Middle frontal gyrus (tissue), 1 donor: ENCODE results near the gene RERE.

Experiments
- DNase-seq: peaks from one replicate; pipeline ENCODE4 v3.0.0-alpha.2; 2015; ENCODE audit warnings: low spot score; ENCODE audit errors: extremely low spot score

The RERE gene

GRCh38 chr1:8315573-8316475, 501.6 kb downstream of the RERE start:
- no peak for DNase-seq

- peak; percentile 71 for DNase-seq
Measured at GRCh38 chr1:8314346-8315280, 502.8 kb downstream of the RERE start.

GRCh38 chr1:8313231-8313630, 504.2 kb downstream of the RERE start:
- DNase-seq = no peak

GRCh38 chr1:8312235-8313218, 504.9 kb downstream of the RERE start:
- no peak for DNase-seq

GRCh38 chr1:8311068-8311718, 506.2 kb downstream of the RERE start:
- no peak for DNase-seq

- no peak for DNase-seq
Measured at GRCh38 chr1:8307628-8308027, 509.8 kb downstream of the RERE start.

GRCh38 chr1:8303876-8304275, 513.6 kb downstream of the RERE start:
- no peak for DNase-seq

- no peak for DNase-seq
Measured at GRCh38 chr1:8303141-8303540, 514.3 kb downstream of the RERE start.
